Measurements from ENCODE around the gene KIF26B.

KIF26B gene

GRCh38 chr1:245579881-245580280, 425.1 kb downstream of the KIF26B start:
- no peak for DNase-seq

GRCh38 chr1:245580651-245581050, 425.9 kb downstream of the KIF26B start:
- DNase-seq, result no peak

GRCh38 chr1:245582026-245582425, 427.2 kb downstream of the KIF26B start:
- DNase-seq, result no peak

- DNase-seq, result no peak
These were observed 428.3 kb downstream of the KIF26B start for GRCh38 chr1:245583081-245583480.

DNA sequence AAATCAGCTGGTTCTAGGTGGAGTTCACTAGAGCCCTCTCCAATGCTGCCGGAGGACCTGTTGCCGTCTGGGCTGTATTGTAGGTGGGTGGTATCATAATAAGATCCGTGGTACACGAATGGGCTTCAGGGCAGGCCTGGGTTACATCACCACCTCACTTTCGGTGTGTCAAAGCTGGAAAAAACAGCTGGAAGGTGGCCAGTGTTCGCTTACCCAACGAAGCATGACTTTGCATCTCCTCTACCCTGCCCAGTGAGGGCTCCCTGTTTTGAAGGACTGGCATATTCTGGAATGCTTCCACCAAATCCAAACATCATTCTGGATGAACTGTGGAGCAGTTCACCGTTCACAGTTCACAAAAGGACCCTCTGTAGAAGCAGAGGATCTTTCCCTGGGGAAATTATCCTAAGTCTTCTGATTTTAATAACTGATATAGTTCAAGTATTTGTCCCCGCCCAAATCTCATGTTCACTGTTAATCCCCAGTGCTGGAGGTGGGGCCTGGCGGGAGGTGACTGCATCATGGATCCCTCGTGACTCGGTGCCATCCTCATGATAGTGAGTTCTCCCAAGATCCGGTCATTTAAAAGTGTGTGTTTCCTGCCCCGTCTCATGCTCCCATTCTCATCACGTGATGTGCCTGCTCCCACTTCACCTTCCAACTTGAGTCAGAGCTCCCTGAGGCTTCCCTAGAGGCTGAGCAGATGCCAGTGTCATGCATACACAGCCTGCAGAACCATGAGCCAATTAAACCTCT, 429.0 kb downstream of the KIF26B start:
- no peak for DNase-seq

DNA sequence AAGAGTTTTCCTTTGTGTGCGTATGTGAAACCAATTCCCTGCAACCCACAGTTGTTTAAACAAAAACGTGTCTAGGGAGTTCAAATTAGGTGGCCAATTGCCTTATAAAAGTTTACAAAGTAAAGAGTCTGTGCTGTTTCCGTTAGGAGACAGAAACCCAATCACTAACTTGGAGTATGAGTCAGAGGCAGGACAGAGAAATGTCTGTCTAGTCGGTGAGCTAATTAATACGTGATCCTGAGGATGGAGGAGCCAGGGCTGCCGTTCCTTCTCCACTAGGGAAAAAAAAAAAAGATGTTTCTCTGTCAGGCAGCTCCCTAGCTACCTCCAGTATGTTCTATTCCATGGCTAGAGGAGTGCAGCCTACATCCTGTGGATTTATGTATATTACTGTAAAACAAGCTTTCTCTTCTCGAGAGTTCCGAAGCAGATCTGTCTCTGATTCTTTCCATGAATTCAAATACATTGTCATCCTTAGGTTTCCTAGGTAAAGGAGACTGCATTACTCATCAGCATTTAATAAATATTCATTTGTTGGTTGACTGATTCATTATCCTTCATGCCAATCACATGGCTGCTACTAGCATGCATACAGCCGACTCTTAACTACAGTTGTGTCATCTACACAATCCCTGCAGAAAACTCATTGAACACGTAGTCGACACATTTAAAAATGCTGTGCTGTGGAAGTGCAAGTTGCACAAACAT, 430.6 kb downstream of the KIF26B start:
- DNase-seq, result no peak

- no peak for DNase-seq
These were observed 432.8 kb downstream of the KIF26B start for GRCh38 chr1:245587435-245588115.

- DNase-seq, result no peak
These were observed 433.4 kb downstream of the KIF26B start for GRCh38 chr1:245588116-245588639.

- no peak for DNase-seq
These were observed 434.5 kb downstream of the KIF26B start for GRCh38 chr1:245589316-245589715.

DNA sequence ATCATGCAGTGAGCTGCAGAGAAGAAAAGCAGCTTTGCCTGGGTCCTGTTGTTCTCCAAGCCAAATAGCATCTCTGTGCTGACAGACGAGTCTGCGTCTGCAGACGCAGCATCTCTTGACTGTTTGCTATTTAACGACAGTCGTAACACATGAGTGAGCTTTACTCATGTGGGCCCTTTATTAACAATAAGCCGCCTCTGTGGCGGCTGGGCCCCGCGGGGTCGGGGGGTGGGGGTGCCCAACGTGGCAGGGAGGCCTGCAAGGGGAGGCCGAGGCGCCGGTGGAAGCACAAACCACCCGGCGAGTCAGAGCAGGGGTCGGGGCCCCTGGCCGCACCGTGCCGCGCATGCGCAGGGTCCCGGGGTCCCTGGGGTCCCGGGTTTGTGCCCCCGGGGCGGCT, 435.1 kb downstream of the KIF26B start:
- no peak for DNase-seq

DNA sequence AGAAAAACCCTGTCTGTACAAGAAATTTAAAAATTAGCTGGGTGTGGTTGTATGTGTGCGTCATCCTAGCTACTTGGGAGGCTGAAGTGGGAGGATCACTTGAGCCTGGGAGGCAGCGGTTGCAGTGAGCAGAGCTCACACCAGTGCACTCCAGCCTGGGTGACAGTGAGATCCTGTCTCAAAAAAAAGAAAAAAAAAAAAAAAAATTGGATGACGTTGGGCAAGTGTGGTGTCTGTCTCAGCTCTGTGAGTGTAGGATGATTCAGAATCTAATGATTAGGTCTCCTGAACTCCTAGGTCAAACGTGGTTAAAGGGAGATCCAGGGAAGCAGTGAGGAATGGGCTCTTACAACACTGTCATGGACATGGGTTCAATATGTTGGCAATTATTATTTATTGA, 435.9 kb downstream of the KIF26B start:
- no peak for DNase-seq

GRCh38 chr1:245591346-245592188, 436.8 kb downstream of the KIF26B start:
- DNase-seq, result no peak

- DNase-seq, result no peak
These were observed 437.3 kb downstream of the KIF26B start for GRCh38 chr1:245592189-245592460.

DNA sequence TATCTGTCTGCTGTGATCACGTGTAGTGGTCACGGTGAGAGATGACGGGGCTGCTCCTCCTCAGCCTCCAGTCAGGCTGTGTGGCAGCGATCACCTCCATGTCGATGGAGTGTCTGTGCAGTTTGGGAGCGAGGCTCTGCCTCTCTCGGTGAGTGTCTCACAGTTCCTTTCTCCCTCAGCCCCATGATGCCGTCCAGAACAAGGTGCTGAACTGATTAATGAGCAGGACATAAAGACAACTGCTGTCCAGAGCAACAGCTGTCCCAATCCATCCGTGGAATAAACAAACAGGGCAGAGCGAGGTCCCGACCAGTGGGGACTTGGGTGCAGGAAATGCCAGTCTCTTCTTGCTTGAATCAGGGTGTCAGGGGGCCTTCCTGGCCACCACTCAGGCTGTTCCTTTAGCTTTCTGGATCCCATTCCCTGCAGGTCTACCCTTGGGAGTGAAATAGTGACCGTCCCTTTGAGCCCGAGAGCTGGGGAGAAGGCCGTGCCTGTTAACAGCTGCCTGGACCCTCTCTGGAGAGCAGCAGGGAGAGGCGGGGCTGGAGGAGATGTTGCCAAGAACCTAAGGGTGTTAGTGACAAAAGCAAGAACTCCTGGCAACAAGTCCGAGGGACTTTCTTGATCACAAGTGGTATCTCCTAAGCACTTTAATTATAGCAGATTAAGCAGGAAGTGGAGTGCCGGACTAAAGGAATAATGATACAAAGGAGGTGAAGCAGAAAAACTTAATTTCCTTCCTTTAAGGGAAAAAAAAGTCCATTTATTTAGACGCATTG, 443.9 kb downstream of the KIF26B start:
- no peak for DNase-seq

- no peak for DNase-seq
These were observed 444.8 kb downstream of the KIF26B start for GRCh38 chr1:245599371-245600174.

DNA sequence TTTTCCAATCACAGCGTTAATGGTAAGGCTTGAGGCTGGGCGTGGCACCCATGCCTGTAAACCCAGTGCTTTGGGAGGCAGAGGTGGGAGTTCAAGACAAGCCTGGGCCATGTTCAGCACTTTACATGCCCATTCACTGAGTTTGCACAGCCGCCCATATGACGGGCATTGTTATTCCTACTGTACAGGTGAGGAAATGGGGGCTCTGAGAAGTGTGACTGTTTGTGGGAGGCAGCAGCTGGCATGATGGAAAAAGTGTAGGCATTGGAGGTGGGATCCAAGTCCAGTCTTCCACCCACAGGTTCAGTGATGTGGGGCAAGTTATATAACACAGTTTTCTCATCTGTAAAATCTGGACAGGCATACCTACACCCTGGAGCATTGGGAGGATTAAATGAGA, 445.9 kb downstream of the KIF26B start:
- DNase-seq, result no peak

DNA sequence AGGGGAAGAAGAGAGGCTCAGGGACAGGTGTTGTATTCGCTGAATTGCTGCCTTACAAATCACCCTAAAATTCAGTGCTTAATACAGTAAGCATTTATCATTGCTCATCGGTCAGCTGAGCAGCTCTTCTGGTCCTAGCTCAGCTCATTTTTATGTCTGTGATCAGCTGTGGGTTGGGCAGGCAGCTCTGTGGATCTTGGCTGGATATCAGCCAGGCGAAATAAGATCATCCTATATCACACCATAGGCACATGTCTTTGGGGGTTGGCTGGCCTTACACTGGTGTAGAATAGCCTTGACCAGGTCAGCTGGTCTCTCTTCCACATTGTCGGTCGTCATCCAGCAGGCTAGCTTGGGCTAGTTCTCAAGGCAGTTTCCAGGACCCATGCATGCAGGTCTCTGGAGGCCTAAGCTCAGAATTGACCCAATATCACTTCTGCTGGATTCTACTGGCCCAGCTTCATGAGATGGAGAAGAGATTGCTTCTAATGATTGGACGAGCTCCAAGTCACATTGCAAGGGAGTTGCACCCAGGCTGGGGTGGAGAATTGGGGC, 448.6 kb downstream of the KIF26B start:
- DNase-seq, result no peak

GRCh38 chr1:245604979-245605378, 450.2 kb downstream of the KIF26B start:
- DNase-seq, result no peak

GRCh38 chr1:245605480-245606156, 450.8 kb downstream of the KIF26B start:
- no peak for DNase-seq

DNA sequence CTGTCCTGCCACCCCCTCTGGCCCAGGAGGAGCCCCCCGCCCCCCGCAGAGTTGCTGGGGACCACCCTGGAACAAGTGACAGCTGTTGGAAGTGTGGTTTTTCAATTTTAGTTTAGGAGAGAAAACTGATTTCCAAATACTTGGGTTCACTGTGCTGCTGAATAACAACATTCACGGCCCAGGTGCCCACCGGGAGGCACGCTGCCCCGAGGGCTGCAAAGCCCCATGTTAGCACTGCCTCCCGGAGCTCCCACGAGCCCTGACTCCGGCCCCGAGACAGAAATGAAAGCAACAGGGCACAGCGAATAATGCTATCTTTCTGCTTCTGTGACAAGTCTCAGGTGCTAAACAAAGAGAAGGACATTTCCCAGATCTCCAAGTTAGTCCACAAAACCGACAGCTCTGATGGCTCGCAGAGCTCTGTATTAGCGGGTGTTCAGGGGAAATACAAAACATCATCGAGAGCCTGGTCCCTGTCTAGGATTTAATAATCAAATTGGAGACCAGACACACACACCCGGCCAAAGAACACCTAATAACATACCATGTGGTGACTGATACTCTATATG, 451.5 kb downstream of the KIF26B start:
- no peak for DNase-seq

Data from T-helper 2 cell (primary cell).